Lower leg skin (tissue), 3 donors: ENCODE data around the gene EIF5AL1.
"Not testable (repeated sequence)": the region's sequence is repeated elsewhere in the genome, so short reads cannot be mapped to it uniquely, and the experiment has no call there.

Experiments used
- CTCF ChIP-seq, 3 donors: fragments of 450-650 bp; IDR thresholded peaks; one replicate each; pipeline ENCODE4 v1.5.1; 2016; ENCODE audit warnings: antibody characterized with exemption in 3 of 3, mild to moderate bottlenecking in 3 of 3, moderate library complexity in 2 of 3
- POLR2A ChIP-seq, 2 donors: fragments of 450-650 bp; IDR thresholded peaks; one replicate each; pipeline ENCODE4 v1.6.1; 2016 to 2017; ENCODE audit warnings: antibody characterized with exemption in 2 of 2, mild to moderate bottlenecking in 1 of 2, moderate library complexity in 1 of 2

GRCh38 chr10:79528261-79528660 lies 15.9 kb downstream of the EIF5AL1 start:
- not testable (repeated sequence) for TF ChIP-seq POLR2A, CTCF (IDR thresholded peaks at IDR 0.05)
